ENCODE measurements around the gene KLK3.

The KLK3 gene

GRCh38 chr19:50874211-50874610 is 19.5 kb downstream of the KLK3 start:
- H3K9me3 ChIP-seq (ENCODE audit: control insufficient read depth, insufficient read depth, low read length): no peaks in the 10 kb centered on the region
- H3K9ac ChIP-seq (ENCODE audit: low read depth, low read length): no peak overlapping the region
- no peak overlapping the region for H3K4me3 ChIP-seq (ENCODE audit: low read depth, low read length)
- peaks cover 22% of the 10 kb centered on the region for H3K27me3 ChIP-seq (ENCODE audit: control insufficient read depth, insufficient read depth, low read length)
- H3K4me1 ChIP-seq (ENCODE audit: control insufficient read depth, insufficient read depth, low read length): no peaks in the 10 kb centered on the region
- no peaks in the 10 kb centered on the region for H3K36me3 ChIP-seq (ENCODE audit: control insufficient read depth, insufficient read depth, low read length)

GRCh38 chr19:50875795-50876422 is 21.2 kb downstream of the KLK3 start:
- H3K4me3 ChIP-seq (ENCODE audit: low read depth, low read length): no peak overlapping the region
- H3K9me3 ChIP-seq (ENCODE audit: control insufficient read depth, insufficient read depth, low read length): no peaks in the 10 kb centered on the region
- no peaks in the 10 kb centered on the region for H3K4me1 ChIP-seq (ENCODE audit: control insufficient read depth, insufficient read depth, low read length)
- H3K9ac ChIP-seq (ENCODE audit: low read depth, low read length): no peak overlapping the region
- peaks cover 12% of the 10 kb centered on the region for H3K27me3 ChIP-seq (ENCODE audit: control insufficient read depth, insufficient read depth, low read length)
- H3K36me3 ChIP-seq (ENCODE audit: control insufficient read depth, insufficient read depth, low read length): no peaks in the 10 kb centered on the region

DNA sequence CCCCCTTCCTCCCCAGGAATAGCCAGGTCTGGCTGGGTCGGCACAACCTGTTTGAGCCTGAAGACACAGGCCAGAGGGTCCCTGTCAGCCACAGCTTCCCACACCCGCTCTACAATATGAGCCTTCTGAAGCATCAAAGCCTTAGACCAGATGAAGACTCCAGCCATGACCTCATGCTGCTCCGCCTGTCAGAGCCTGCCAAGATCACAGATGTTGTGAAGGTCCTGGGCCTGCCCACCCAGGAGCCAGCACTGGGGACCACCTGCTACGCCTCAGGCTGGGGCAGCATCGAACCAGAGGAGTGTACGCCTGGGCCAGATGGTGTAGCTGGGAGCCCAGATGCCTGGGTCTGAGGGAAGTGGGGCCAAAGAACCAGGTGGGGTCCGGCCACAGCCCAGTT is 21.7 kb downstream of the KLK3 start:
- H3K9me3 ChIP-seq (ENCODE audit: control insufficient read depth, insufficient read depth, low read length): no peaks in the 10 kb centered on the region
- no peak overlapping the region for H3K4me3 ChIP-seq (ENCODE audit: low read depth, low read length)
- no peak overlapping the region for H3K9ac ChIP-seq (ENCODE audit: low read depth, low read length)
- no peaks in the 10 kb centered on the region for H3K36me3 ChIP-seq (ENCODE audit: control insufficient read depth, insufficient read depth, low read length)
- no peaks in the 10 kb centered on the region for H3K4me1 ChIP-seq (ENCODE audit: control insufficient read depth, insufficient read depth, low read length)
- H3K27me3 ChIP-seq (ENCODE audit: control insufficient read depth, insufficient read depth, low read length): peaks cover 7% of the 10 kb centered on the region

- Histone ChIP-seq H3K4me3 (ENCODE audit: low read depth, low read length) (no peak overlapping the region), H3K9ac (ENCODE audit: low read depth, low read length) (no peak overlapping the region), H3K9me3 (ENCODE audit: control insufficient read depth, insufficient read depth, low read length) (no peaks in the 10 kb centered on the region), H3K4me1 (ENCODE audit: control insufficient read depth, insufficient read depth, low read length) (no peaks in the 10 kb centered on the region), H3K27me3 (ENCODE audit: control insufficient read depth, insufficient read depth, low read length) (peaks cover 8% of the 10 kb centered on the region), H3K36me3 (ENCODE audit: control insufficient read depth, insufficient read depth, low read length) (no peaks in the 10 kb centered on the region)
Observed at GRCh38 chr19:50877338-50877737, 22.6 kb downstream of the KLK3 start.

DNA sequence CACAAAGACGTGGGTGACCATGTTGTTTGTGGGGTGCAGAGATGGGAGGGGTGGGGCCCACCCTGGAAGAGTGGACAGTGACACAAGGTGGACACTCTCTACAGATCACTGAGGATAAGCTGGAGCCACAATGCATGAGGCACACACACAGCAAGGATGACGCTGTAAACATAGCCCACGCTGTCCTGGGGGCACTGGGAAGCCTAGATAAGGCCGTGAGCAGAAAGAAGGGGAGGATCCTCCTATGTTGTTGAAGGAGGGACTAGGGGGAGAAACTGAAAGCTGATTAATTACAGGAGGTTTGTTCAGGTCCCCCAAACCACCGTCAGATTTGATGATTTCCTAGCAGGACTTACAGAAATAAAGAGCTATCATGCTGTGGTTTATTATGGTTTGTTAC is 24.1 kb downstream of the KLK3 start:
- no peaks in the 10 kb centered on the region for H3K4me1 ChIP-seq (ENCODE audit: control insufficient read depth, insufficient read depth, low read length)
- H3K4me3 ChIP-seq (ENCODE audit: low read depth, low read length): no peak overlapping the region
- H3K36me3 ChIP-seq (ENCODE audit: control insufficient read depth, insufficient read depth, low read length): no peaks in the 10 kb centered on the region
- peaks cover 8% of the 10 kb centered on the region for H3K27me3 ChIP-seq (ENCODE audit: control insufficient read depth, insufficient read depth, low read length)
- H3K9me3 ChIP-seq (ENCODE audit: control insufficient read depth, insufficient read depth, low read length): no peaks in the 10 kb centered on the region
- H3K9ac ChIP-seq (ENCODE audit: low read depth, low read length): no peak overlapping the region

DNA sequence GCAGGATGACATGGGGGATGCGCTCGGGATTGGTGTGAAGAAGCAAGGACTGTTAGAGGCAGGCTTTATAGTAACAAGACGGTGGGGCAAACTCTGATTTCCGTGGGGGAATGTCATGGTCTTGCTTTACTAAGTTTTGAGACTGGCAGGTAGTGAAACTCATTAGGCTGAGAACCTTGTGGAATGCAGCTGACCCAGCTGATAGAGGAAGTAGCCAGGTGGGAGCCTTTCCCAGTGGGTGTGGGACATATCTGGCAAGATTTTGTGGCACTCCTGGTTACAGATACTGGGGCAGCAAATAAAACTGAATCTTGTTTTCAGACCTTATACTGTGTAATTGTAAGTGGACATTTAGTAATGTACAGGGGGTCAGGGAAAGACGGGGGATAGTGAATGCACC is 25.5 kb downstream of the KLK3 start:
- H3K9ac ChIP-seq (ENCODE audit: low read depth, low read length): no peak overlapping the region
- H3K4me3 ChIP-seq (ENCODE audit: low read depth, low read length): no peak overlapping the region
- H3K36me3 ChIP-seq (ENCODE audit: control insufficient read depth, insufficient read depth, low read length): no peaks in the 10 kb centered on the region
- H3K27me3 ChIP-seq (ENCODE audit: control insufficient read depth, insufficient read depth, low read length): peaks cover 10% of the 10 kb centered on the region
- H3K9me3 ChIP-seq (ENCODE audit: control insufficient read depth, insufficient read depth, low read length): no peaks in the 10 kb centered on the region
- H3K4me1 ChIP-seq (ENCODE audit: control insufficient read depth, insufficient read depth, low read length): no peaks in the 10 kb centered on the region

DNA sequence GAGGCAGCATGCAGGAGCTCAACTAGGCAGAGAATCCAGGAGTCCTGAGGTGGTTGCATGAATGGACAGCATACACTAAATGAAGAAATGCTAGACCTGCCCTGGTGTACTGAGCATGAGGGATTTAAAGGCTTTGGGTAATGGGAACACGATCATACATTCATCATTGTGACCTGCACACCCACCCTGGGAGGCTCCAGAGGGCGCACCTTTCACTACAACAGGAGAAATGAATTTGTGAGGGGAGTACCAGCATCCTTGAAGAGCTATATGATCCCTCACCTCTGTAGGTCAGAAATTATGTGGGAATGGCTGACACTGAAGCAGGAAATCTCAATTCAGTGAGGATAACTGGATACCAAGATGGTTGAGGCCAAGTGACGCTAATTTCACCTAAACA is 27.5 kb downstream of the KLK3 start:
- Histone ChIP-seq H3K27me3 (ENCODE audit: control insufficient read depth, insufficient read depth, low read length) (peaks cover 19% of the 10 kb centered on the region), H3K4me1 (ENCODE audit: control insufficient read depth, insufficient read depth, low read length) (no peaks in the 10 kb centered on the region), H3K4me3 (ENCODE audit: low read depth, low read length) (no peak overlapping the region), H3K9ac (ENCODE audit: low read depth, low read length) (no peak overlapping the region), H3K9me3 (ENCODE audit: control insufficient read depth, insufficient read depth, low read length) (no peaks in the 10 kb centered on the region), H3K36me3 (ENCODE audit: control insufficient read depth, insufficient read depth, low read length) (no peaks in the 10 kb centered on the region)

GRCh38 chr19:50889638-50890037 is 34.9 kb downstream of the KLK3 start:
- H3K4me1 ChIP-seq (ENCODE audit: control insufficient read depth, insufficient read depth, low read length): no peaks in the 10 kb centered on the region
- H3K9ac ChIP-seq (ENCODE audit: low read depth, low read length): no peak overlapping the region
- H3K9me3 ChIP-seq (ENCODE audit: control insufficient read depth, insufficient read depth, low read length): peaks cover 3% of the 10 kb centered on the region
- no peak overlapping the region for H3K4me3 ChIP-seq (ENCODE audit: low read depth, low read length)
- peaks cover 14% of the 10 kb centered on the region for H3K27me3 ChIP-seq (ENCODE audit: control insufficient read depth, insufficient read depth, low read length)
- no peaks in the 10 kb centered on the region for H3K36me3 ChIP-seq (ENCODE audit: control insufficient read depth, insufficient read depth, low read length)

DNA sequence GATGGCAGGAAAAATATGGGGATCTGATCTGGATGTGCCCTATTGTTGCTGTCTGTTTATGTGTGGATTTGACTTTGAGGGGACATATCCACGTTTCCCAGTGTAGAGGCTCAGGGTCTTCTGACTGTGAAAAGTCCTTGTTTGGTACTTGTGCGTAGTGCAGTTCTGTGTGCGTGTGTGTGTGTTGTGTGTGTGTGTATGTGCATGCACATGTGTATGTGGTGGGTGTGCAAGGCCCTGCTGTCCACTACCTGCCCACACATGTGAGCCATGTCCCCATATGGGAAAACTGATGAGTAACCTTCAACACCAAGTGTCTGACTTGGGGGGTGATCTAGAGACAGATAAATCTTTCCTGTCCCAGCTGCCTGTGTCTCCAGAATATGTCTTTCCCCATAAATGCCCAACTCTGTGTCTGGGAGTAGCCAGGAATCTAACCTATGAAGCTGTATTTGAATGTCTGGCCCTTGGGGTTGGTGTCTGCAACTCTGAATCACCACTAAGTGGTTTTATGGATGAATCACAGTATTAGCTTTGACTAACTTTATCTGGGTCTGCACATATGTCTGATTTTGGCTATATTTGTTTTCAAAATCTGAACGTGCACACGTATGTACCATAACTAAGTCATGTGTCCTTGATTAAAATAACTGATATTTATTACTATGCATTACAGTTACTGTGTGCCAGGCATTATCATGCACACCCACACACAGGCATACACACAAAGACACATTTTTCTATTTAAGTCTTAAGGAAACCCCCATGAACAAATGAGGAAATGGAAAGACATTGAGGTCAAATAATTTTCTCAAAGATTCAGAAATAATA is 35.9 kb downstream of the KLK3 start:
- H3K4me1 ChIP-seq (ENCODE audit: control insufficient read depth, insufficient read depth, low read length): no peaks in the 10 kb centered on the region
- peaks cover 14% of the 10 kb centered on the region for H3K27me3 ChIP-seq (ENCODE audit: control insufficient read depth, insufficient read depth, low read length)
- H3K9me3 ChIP-seq (ENCODE audit: control insufficient read depth, insufficient read depth, low read length): peaks cover 3% of the 10 kb centered on the region
- no peak overlapping the region for H3K9ac ChIP-seq (ENCODE audit: low read depth, low read length)
- H3K4me3 ChIP-seq (ENCODE audit: low read depth, low read length): no peak overlapping the region
- H3K36me3 ChIP-seq (ENCODE audit: control insufficient read depth, insufficient read depth, low read length): no peaks in the 10 kb centered on the region

DNA sequence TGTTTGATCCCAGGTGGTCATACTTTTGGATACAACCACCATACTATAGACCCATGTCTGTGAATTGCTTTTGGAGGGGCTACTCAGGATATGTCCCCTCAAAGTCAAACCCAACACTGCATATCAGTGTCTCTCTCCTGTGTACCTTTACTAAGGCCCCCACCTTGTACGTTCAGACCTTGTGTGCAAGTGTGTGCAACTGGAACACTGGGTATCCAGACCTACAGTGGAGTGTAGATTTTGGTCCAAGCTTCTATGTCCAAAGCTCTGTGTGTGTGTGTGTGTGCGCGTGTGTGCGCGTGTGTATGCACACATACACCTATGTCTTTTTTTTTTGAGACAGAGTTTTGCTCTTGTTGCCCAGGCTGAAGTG is 36.5 kb downstream of the KLK3 start:
- Histone ChIP-seq H3K4me1 (ENCODE audit: control insufficient read depth, insufficient read depth, low read length) (no peaks in the 10 kb centered on the region), H3K9me3 (ENCODE audit: control insufficient read depth, insufficient read depth, low read length) (peaks cover 3% of the 10 kb centered on the region)

GRCh38 chr19:50893047-50893736 is 38.5 kb downstream of the KLK3 start:
- Histone ChIP-seq H3K27me3 (ENCODE audit: control insufficient read depth, insufficient read depth, low read length) (peaks cover 8% of the 10 kb centered on the region), H3K4me1 (ENCODE audit: control insufficient read depth, insufficient read depth, low read length) (no peaks in the 10 kb centered on the region), H3K36me3 (ENCODE audit: control insufficient read depth, insufficient read depth, low read length) (no peaks in the 10 kb centered on the region), H3K9me3 (ENCODE audit: control insufficient read depth, insufficient read depth, low read length) (peaks cover 3% of the 10 kb centered on the region), H3K9ac (ENCODE audit: low read depth, low read length) (no peak overlapping the region), H3K4me3 (ENCODE audit: low read depth, low read length) (no peak overlapping the region)

More for the DNA sequence above, 36.5 kb downstream of the KLK3 start:
- H3K9ac ChIP-seq (ENCODE audit: low read depth, low read length): no peak overlapping the region
- no peaks in the 10 kb centered on the region for H3K36me3 ChIP-seq (ENCODE audit: control insufficient read depth, insufficient read depth, low read length)
- no peak overlapping the region for H3K4me3 ChIP-seq (ENCODE audit: low read depth, low read length)
- H3K27me3 ChIP-seq (ENCODE audit: control insufficient read depth, insufficient read depth, low read length): peaks cover 11% of the 10 kb centered on the region
